ENCODE data around the gene LELP1.
"Not testable (repeated sequence)": the region's sequence is repeated elsewhere in the genome, so short reads cannot be mapped to it uniquely, and the experiment has no call there.

Gene LELP1

GRCh38 chr1:153229076-153229829 lies 26.0 kb downstream of the LELP1 start:
- not testable (repeated sequence) for DNase-seq (ENCODE audit: low spot score)

DNA sequence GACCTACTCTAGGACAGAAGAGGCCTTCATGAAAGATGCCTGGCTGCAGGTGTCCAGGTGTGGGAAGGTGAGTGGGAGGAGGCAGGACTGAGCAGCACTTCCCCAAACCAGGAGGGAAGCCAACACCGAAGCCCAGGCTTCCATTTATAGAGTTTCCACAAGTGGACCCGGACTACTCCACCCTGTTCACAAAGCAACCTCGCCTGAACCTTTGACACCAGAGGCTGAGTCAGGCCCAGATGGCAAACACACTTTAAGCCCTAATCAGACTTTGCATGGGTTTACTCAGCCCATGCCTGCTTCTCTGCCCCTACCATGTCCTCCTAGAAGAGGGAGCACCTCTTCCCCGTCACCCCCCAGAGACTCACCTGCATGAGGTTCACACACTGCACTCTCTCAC lies 28.1 kb downstream of the LELP1 start:
- DNase-seq (ENCODE audit: low spot score) = no peak

DNA sequence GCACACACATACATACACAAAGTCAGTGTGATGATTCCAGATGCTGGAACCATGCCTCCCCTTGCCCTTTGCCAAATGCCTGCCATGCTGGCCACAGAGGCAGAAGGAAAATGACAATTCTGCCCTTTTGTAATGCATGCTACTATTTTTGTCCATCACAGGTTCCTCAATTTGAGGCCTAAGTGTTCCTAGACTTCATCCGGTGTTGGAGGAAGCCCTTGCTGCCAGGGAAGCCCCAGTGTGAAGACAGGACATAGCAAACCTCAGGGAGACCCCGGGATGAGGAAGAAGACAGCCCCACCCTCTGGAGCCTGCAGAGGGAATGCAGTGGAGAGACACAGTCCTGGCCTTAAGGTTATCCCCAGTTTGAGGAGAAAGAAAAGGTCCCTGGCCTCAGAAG lies 28.6 kb downstream of the LELP1 start:
- no peak for DNase-seq (ENCODE audit: low spot score)

- no peak for DNase-seq (ENCODE audit: low spot score)
Measured at GRCh38 chr1:153232553-153232952, 29.3 kb downstream of the LELP1 start.

DNA sequence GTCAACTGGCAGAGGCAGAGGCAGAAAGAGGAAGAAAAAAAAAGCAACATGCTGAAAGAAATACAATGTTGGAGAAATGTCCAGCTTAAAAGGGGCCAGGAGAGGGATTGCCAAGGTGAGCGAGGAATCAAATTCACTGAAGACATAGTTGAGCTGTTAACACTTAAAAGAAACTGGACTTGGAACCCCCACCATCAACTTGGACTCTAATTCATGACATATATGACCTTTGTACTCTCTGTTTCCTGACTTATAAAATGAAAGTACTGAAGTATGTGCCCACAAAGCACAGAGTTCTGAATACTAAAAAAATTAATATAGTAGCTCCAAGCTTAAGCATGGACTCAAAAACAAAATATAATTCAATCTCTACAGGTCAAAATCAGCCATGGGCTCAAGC lies 30.2 kb downstream of the LELP1 start:
- DNase-seq (ENCODE audit: low spot score) = no peak

DNA sequence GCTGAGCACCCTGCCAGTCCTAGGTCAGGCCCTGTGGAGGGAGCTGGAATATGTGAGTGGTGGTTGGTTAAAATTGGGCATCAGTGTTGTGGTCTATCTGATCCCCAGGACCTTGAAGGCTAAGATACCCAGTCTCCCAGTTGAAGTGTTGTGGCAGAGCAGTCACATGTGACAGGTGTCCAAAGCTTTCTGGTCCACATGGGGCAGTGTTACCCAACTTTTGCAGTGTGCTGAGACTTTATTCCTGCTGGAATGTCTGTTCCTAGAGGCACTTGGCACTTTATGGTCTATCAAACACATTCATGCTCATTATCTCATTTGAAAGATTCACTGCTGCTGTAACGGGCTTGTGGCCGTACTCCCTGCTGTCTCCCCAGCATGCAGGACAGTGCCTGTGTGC lies 35.3 kb downstream of the LELP1 start:
- no peak for DNase-seq (ENCODE audit: low spot score)

DNA sequence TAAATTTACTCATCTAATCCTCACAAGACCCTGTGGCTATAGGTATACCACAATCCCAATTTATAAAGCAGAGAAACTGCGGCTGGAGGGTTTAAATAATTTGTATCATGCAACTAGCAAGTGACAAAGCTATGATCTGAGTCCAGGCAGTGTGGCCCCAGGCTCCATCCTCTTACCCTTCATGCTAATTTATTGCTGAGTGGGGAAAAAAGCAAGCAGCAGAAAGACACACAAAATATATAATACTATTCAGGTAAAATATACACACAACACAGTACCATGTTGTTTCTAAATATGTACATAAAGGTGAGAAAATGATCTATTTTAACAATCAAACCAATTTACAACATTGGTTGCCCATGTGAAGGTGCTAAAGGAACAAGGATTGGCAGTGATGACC lies 38.9 kb downstream of the LELP1 start:
- no peak for DNase-seq (ENCODE audit: low spot score)

GRCh38 chr1:153245466-153245865 lies 42.2 kb downstream of the LELP1 start:
- DNase-seq (ENCODE audit: low spot score) = no peak

GRCh38 chr1:153246018-153246417 lies 42.8 kb downstream of the LELP1 start:
- no peak for DNase-seq (ENCODE audit: low spot score)

GRCh38 chr1:153246825-153247224 lies 43.6 kb downstream of the LELP1 start:
- no peak for DNase-seq (ENCODE audit: low spot score)

DNA sequence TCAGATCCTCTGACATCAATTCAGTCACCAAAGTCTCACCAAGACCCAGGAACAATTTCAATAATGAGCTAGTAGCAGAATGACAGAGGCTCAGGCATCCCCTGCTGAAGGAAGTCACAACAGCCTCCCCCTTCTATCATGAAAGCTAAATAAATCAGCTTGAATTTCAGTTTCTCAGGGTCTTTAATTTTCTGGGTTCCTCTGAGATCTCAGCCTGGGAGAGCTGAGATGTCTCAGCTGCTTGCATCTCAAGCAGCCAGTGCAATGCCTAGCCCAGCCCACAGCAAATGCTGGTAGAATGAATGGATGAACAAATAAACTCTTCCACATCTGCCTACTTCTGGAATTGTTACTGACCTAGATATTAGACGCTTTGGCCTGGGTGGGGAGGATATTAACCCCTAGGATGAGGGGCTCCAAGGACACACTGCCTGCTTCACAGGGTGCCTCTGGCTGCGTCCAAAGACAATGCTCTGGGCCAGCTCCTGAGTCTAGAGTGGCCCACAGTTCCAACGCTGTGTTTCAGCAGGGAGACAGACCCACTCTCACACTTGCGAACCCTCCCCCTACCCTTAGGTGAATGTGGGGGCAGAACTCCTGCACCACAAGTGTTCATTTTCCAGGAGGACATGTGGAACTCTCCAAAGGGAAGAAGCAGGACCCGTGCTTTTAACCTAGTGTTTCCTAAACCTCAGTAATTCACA lies 45.1 kb downstream of the LELP1 start:
- DNase-seq (ENCODE audit: low spot score) = no peak

DNA sequence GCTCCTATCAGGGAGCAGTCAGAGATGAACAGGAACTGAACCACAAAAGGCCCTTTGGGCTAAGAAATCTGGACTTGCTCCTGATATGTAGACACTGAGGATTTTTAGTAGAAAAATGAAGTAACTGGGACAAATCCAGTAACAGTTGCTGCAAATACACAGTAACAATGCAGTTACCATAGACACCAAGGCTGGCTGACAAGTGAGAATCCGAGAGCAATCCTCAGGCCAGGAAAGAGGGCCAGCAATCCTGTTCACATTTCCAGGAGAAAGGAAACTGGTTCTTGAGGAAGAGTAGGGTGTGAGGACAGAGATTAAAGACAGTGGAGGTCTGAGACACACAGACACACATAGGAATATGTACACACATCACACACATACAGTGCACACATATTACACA lies 46.9 kb downstream of the LELP1 start:
- no peak for DNase-seq (ENCODE audit: low spot score)

DNA sequence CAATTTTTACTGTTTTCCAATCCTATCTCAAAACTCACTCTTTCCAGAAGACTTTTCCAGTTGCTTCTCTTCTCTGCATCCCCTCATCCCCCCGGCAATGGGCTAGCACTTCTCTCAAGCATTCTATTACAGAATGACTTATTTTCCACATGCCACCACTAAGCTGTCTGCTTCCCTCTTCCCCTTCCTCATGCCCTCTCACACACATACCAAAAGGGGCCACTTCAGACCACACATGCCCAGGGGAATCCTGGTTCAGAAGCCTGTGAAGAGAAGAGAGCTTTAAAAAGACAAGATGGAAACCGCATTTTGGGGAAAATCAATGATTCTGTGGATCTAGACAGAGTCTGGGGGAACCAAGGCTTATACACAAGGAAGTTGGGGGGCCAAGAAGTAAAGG lies 47.9 kb downstream of the LELP1 start:
- DNase-seq (ENCODE audit: low spot score) = no peak

- DNase-seq (ENCODE audit: low spot score) = no peak
Measured at GRCh38 chr1:153251562-153251961, 48.3 kb downstream of the LELP1 start.

- no peak for DNase-seq (ENCODE audit: low spot score)
Measured at GRCh38 chr1:153251988-153252387, 48.8 kb downstream of the LELP1 start.

GRCh38 chr1:153253076-153253475 lies 49.8 kb downstream of the LELP1 start:
- DNase-seq (ENCODE audit: low spot score) = no peak

DNA sequence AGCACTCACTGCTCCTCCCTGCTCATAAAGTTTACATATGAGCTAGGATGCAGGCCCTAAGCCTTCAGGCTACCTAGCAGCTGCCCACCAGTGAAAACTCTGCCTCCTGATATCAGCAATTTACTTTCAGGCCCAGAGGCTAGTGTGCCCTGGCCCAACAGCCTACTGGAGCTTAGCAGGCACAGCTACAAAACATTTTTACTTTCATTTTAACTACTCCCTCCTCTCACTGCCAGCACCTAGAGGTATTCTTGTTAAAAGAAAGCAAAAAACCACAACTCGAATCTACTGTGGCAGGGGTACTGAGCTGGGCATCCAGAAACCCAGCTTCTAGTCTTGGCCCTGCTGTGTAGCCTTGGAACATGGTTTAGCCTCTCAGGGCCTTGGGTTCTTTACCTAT lies 50.5 kb downstream of the LELP1 start:
- no peak for DNase-seq (ENCODE audit: low spot score)
